ENCODE results near the gene KRT222.

Gene KRT222

GRCh38 chr17:40658396-40658795 lies 6.6 kb downstream of the KRT222 start:
- no peak for DNase-seq (ENCODE audit: low spot score)
- FAIRE-seq, result no peak

GRCh38 chr17:40651939-40652338 lies 13.0 kb downstream of the KRT222 start:
- no peak for DNase-seq (ENCODE audit: low spot score)
- FAIRE-seq, result no peak

GRCh38 chr17:40648384-40648968 lies 16.5 kb downstream of the KRT222 start:
- FAIRE-seq, result peak; percentile 20

GRCh38 chr17:40647624-40648383 lies 17.2 kb downstream of the KRT222 start, which contains the start of gene SMARCE1:
Gene SMARCE1 (minus strand): TSS chr17:40647818. CDS start chr17:40645802, 2,016 bp downstream.
- peak; percentile 76 for DNase-seq (ENCODE audit: low spot score)
- no peak for FAIRE-seq

More at GRCh38 chr17:40648384-40648968, 16.5 kb downstream of the KRT222 start:
- DNase-seq (ENCODE audit: low spot score), result peak; percentile 14

GRCh38 chr17:40646791-40647623 lies 18.0 kb downstream of the KRT222 start:
- FAIRE-seq, result no peak
- DNase-seq (ENCODE audit: low spot score), result no peak

GRCh38 chr17:40645943-40646342 lies 19.0 kb downstream of the KRT222 start:
- FAIRE-seq, result no peak
- DNase-seq (ENCODE audit: low spot score), result no peak

- DNase-seq (ENCODE audit: low spot score), result no peak
- no peak for FAIRE-seq
Measured at GRCh38 chr17:40645291-40645690, 19.7 kb downstream of the KRT222 start.

- no peak for FAIRE-seq
- DNase-seq (ENCODE audit: low spot score), result no peak
Measured at GRCh38 chr17:40637931-40638330, 27.0 kb downstream of the KRT222 start.

GRCh38 chr17:40633871-40634270 lies 31.1 kb downstream of the KRT222 start:
- DNase-seq (ENCODE audit: low spot score), result no peak
- no peak for FAIRE-seq

GRCh38 chr17:40632216-40632615 lies 32.8 kb downstream of the KRT222 start:
- FAIRE-seq (no peak), DNase-seq (ENCODE audit: low spot score) (no peak)

GRCh38 chr17:40629842-40630241 lies 35.1 kb downstream of the KRT222 start:
- no peak for DNase-seq (ENCODE audit: low spot score)
- FAIRE-seq, result no peak

GRCh38 chr17:40625311-40625710 lies 39.7 kb downstream of the KRT222 start:
- DNase-seq (ENCODE audit: low spot score), result no peak
- FAIRE-seq, result no peak

- DNase-seq (ENCODE audit: low spot score), result no peak
- no peak for FAIRE-seq
Measured at GRCh38 chr17:40623419-40624210, 41.4 kb downstream of the KRT222 start.

- FAIRE-seq (no peak), DNase-seq (ENCODE audit: low spot score) (no peak)
Measured at GRCh38 chr17:40622509-40622928, 42.5 kb downstream of the KRT222 start.

- no peak for DNase-seq (ENCODE audit: low spot score)
- FAIRE-seq, result no peak
Measured at GRCh38 chr17:40621578-40621977, 43.4 kb downstream of the KRT222 start.

GRCh38 chr17:40621019-40621418 lies 44.0 kb downstream of the KRT222 start:
- no peak for FAIRE-seq

GRCh38 chr17:40618754-40619625 lies 46.0 kb downstream of the KRT222 start:
- DNase-seq (ENCODE audit: low spot score), result no peak
- no peak for FAIRE-seq

More at GRCh38 chr17:40621019-40621418, 44.0 kb downstream of the KRT222 start:
- no peak for DNase-seq (ENCODE audit: low spot score)

GRCh38 chr17:40617678-40618240 lies 47.2 kb downstream of the KRT222 start:
- FAIRE-seq (no peak), DNase-seq (ENCODE audit: low spot score) (no peak)

GRCh38 chr17:40616592-40616991 lies 48.4 kb downstream of the KRT222 start:
- DNase-seq (ENCODE audit: low spot score) (no peak), FAIRE-seq (no peak)
